IMR-90 (cell line): ENCODE results near the gene MORC2. TPM values are rescaled to one million over a fixed set of nuclear protein-coding genes. Genes with fewer than 3 reads are reported as not detected.

ENCODE experiments used
- ATAC-seq: fragments of 200-7000 bp; cut with Tn5 transposase; 2 replicates; pipeline ENCODE4 v1.9.1; 2020; ENCODE audit warnings: low read depth, mild to moderate bottlenecking, moderate library complexity
- BruUV-seq: library from RNA; stranded (reverse); fragments of 400-500 nt; replicated peaks from 2 replicates; lab custom pipeline; 2021; lab: Mats Ljungman, UMichigan
- CTCF ChIA-PET: fragments of 300-600 bp; formaldehyde crosslinking; extraction: SDS; loops from one replicate; lab custom pipeline; 2021; ENCODE audit warnings: antibody characterized with exemption; lab: Yijun Ruan, JAX
- POLR2A ChIA-PET: fragments of 300-600 bp; sonication (Branson Sonifier 250); formaldehyde crosslinking; loops from one replicate; lab custom pipeline; 2022; ENCODE audit warnings: antibody characterized with exemption; ENCODE audit not compliant: unreplicated experiment; lab: Charles Lee
- DNase-seq: peaks from one replicate; pipeline ENCODE4 v3.0.0; 2013
- H2AFZ ChIP-seq: replicated peaks from 2 replicates; pipeline ENCODE3; 2013; ENCODE audit warnings: low read length, mild to moderate bottlenecking; ENCODE audit not compliant: poor library complexity
- H2AK5ac ChIP-seq: 2 replicates; pipeline ENCODE4 v1.6.1; 2013; ENCODE audit warnings: low read depth, low read length, inconsistent platforms
- H2AK9ac ChIP-seq: replicated peaks from 2 replicates; pipeline ENCODE3; 2013; ENCODE audit warnings: mild to moderate bottlenecking, low read depth, low read length, moderate library complexity; ENCODE audit not compliant: poor library complexity
- H2BK120ac ChIP-seq: 2 replicates; pipeline ENCODE4 v1.6.1; 2013; ENCODE audit warnings: low read depth, low read length, inconsistent platforms
- H2BK15ac ChIP-seq: 3 replicates; pipeline ENCODE4 v1.6.1; 2013; ENCODE audit warnings: low read depth, low read length, inconsistent platforms
- H2BK20ac ChIP-seq: 2 replicates; pipeline ENCODE4 v1.6.1; 2013; ENCODE audit warnings: low read depth, mild to moderate bottlenecking, inconsistent platforms, low read length, moderate library complexity
- H2BK5ac ChIP-seq: 2 replicates; pipeline ENCODE4 v1.6.1; 2013; ENCODE audit warnings: mild to moderate bottlenecking, low read depth, low read length, inconsistent platforms; ENCODE audit not compliant: poor library complexity, severe bottlenecking
- H3K14ac ChIP-seq: replicated peaks from 2 replicates; pipeline ENCODE4 v1.6.1; 2013; ENCODE audit warnings: low read depth, low read length, inconsistent platforms
- H3K18ac ChIP-seq: 2 replicates; pipeline ENCODE4 v1.6.1; 2013; ENCODE audit warnings: low read depth, low read length, control low read depth
- H3K23ac ChIP-seq: 2 replicates; pipeline ENCODE4 v1.6.1; 2013; ENCODE audit warnings: low read depth, low read length, inconsistent platforms
- H3K27ac ChIP-seq: 2 replicates; pipeline ENCODE4 v1.5.1; 2013; ENCODE audit warnings: mild to moderate bottlenecking, control low read depth, low read length; ENCODE audit not compliant: insufficient read depth
- H3K27me3 ChIP-seq: 2 replicates; pipeline ENCODE4 v1.6.1; 2013; ENCODE audit warnings: low read length; ENCODE audit not compliant: control insufficient read depth, insufficient read depth
- H3K36me3 ChIP-seq: 2 replicates; pipeline ENCODE4 v1.6.1; 2013; ENCODE audit warnings: low read length, mixed read lengths; ENCODE audit not compliant: control insufficient read depth, insufficient read depth
- H3K4ac ChIP-seq: 2 replicates; pipeline ENCODE4 v1.6.1; 2013; ENCODE audit warnings: low read depth, low read length, inconsistent platforms
- H3K4me1 ChIP-seq: 2 replicates; pipeline ENCODE4 v1.6.1; 2013; ENCODE audit warnings: low read length, mixed read lengths; ENCODE audit not compliant: control insufficient read depth, insufficient read depth
- H3K4me2 ChIP-seq: 2 replicates; pipeline ENCODE4 v1.6.1; 2013; ENCODE audit warnings: low read depth, mild to moderate bottlenecking, control low read depth, low read length, moderate library complexity
- H3K4me3 ChIP-seq: 2 replicates; pipeline ENCODE4 v1.5.1; 2013; ENCODE audit warnings: low read depth, mild to moderate bottlenecking, control low read depth, low read length, moderate library complexity; ENCODE audit not compliant: insufficient read depth
- H3K56ac ChIP-seq: 2 replicates; pipeline ENCODE4 v1.6.1; 2013; ENCODE audit warnings: low read length, inconsistent platforms; ENCODE audit not compliant: insufficient read depth; ENCODE audit errors: extremely low read depth
- H3K79me1 ChIP-seq, 2 experiments: 2 replicates each; pipeline ENCODE4 v1.6.1; 2013; ENCODE audit warnings: low read length in 2 of 2, inconsistent platforms in 1 of 2, low read depth in 1 of 2
- H3K9ac ChIP-seq: 2 replicates; pipeline ENCODE4 v1.6.1; 2013; ENCODE audit warnings: low read depth, low read length, control low read depth
- H3K9me1 ChIP-seq: 2 replicates; pipeline ENCODE4 v1.6.1; 2013; ENCODE audit warnings: low read length, inconsistent platforms; ENCODE audit not compliant: insufficient read depth
- H3K9me3 ChIP-seq: 2 replicates; pipeline ENCODE4 v1.6.1; 2013; ENCODE audit warnings: low read length; ENCODE audit not compliant: control insufficient read depth, insufficient read depth
- H4K20me1 ChIP-seq: 2 replicates; pipeline ENCODE4 v1.6.1; 2013; ENCODE audit warnings: low read length, inconsistent platforms; ENCODE audit not compliant: insufficient read depth
- H4K5ac ChIP-seq: 2 replicates; pipeline ENCODE4 v1.6.1; 2013; ENCODE audit warnings: mild to moderate bottlenecking, low read depth, low read length, control low read depth
- H4K8ac ChIP-seq, 2 experiments: 2 replicates each; pipeline ENCODE4 v1.6.1; 2013; ENCODE audit warnings: low read depth in 2 of 2, low read length in 2 of 2, control low read depth in 1 of 2, inconsistent platforms in 1 of 2
- H4K91ac ChIP-seq: 2 replicates; pipeline ENCODE4 v1.6.1; 2013; ENCODE audit warnings: low read depth, low read length, inconsistent platforms; ENCODE audit not compliant: insufficient read depth
- BHLHE40 ChIP-seq: fragments of 150-350 bp; IDR thresholded peaks from 2 replicates; pipeline ENCODE4 v1.6.1; 2016; ENCODE audit warnings: mild to moderate bottlenecking, low read depth, low read length
- CEBPB ChIP-seq: IDR thresholded peaks from 2 replicates; pipeline ENCODE4 v1.6.1; 2012; ENCODE audit warnings: low read depth, low read length, improper control_type of control experiment
- CHD1 ChIP-seq: IDR thresholded peaks from 2 replicates; pipeline ENCODE4 v1.6.1; 2012; ENCODE audit warnings: low read depth, low read length, improper control_type of control experiment
- FOS ChIP-seq: fragments of 150-350 bp; IDR thresholded peaks from 2 replicates; pipeline ENCODE4 v1.6.1; 2016; ENCODE audit warnings: low read depth, low read length
- MAFK ChIP-seq: IDR thresholded peaks from 2 replicates; pipeline ENCODE4 v1.6.1; 2012; ENCODE audit warnings: low read depth, low read length, improper control_type of control experiment
- MAZ ChIP-seq: IDR thresholded peaks from 2 replicates; pipeline ENCODE4 v1.6.1; 2012; ENCODE audit warnings: low read depth, mild to moderate bottlenecking, low read length, improper control_type of control experiment, moderate library complexity, borderline replicate concordance
- MXI1 ChIP-seq: IDR thresholded peaks from 2 replicates; pipeline ENCODE4 v1.6.1; 2012; ENCODE audit warnings: low read depth, mild to moderate bottlenecking, low read length, moderate library complexity, borderline replicate concordance
- NFE2L2 ChIP-seq: fragments of 150-350 bp; IDR thresholded peaks from 2 replicates; pipeline ENCODE4 v1.6.1; 2016; ENCODE audit warnings: low read depth, mild to moderate bottlenecking, low read length
- POLR2A ChIP-seq: IDR thresholded peaks from 2 replicates; pipeline ENCODE4 v1.6.1; 2012; ENCODE audit warnings: mild to moderate bottlenecking, low read depth, low read length
- RAD21 ChIP-seq: IDR thresholded peaks from 2 replicates; pipeline ENCODE4 v1.6.1; 2012; ENCODE audit warnings: low read length, improper control_type of control experiment
- RCOR1 ChIP-seq: IDR thresholded peaks from 2 replicates; pipeline ENCODE4 v1.6.1; 2012; ENCODE audit warnings: mild to moderate bottlenecking, low read length, improper control_type of control experiment; ENCODE audit not compliant: insufficient replicate concordance
- RFX5 ChIP-seq: IDR thresholded peaks from 2 replicates; pipeline ENCODE4 v1.8.0; 2012; ENCODE audit warnings: low read depth, mild to moderate bottlenecking, low read length, moderate library complexity
- SMC3 ChIP-seq: fragments of 150-350 bp; IDR thresholded peaks from 2 replicates; pipeline ENCODE4 v1.6.1; 2016; ENCODE audit warnings: low read depth, mild to moderate bottlenecking, antibody characterized with exemption, low read length, moderate library complexity
- WGBS, 2 experiments: methylation state at CpG; one replicate each; pipeline versions ENCODE4 v1.1.5 to v1.1.7; 2013; ENCODE audit warnings: missing lambda C conversion rate in 2 of 2; ENCODE audit not compliant: insufficient read length in 1 of 2; ENCODE audit errors: extremely low coverage in 2 of 2; 5-methylcytosine and 5-hydroxymethylcytosine counted together
- dilution Hi-C: fragments of 300-500 bp; cut with HindIII; formaldehyde crosslinking; loops from one replicate; pipeline ENCODE4 v1.14.3; 2018; ENCODE audit warnings: low sequenced_read_pairs; ENCODE audit not compliant: unreplicated experiment
- in situ Hi-C: fragments of 300-500 bp; cut with MboI; formaldehyde crosslinking; loops from 3 replicates; pipeline ENCODE4 v1.14.3; 2019; ENCODE audit warnings: low sequenced_read_pairs, inconsistent platforms, mixed read lengths
- intact Hi-C: fragments of 100-400 bp; cut with micrococcal nuclease; formaldehyde crosslinking; loops from 2 replicates; pipeline ENCODE4 v1.10.0; 2022
- polyA plus RNA-seq, 3 experiments: library from polyadenylated mRNA; depleted of rRNA; stranded (reverse); fragments of >200 nt; gene quantifications; 2 replicates each; pipeline ENCODE4 v1.2.3, GENCODE V29; 2012; ENCODE audit warnings: low replicate concordance in 1 of 3
- total RNA-seq: library from RNA; depleted of rRNA; stranded (reverse); fragments of >200 nt; gene quantifications from 2 replicates; pipeline ENCODE4 v1.2.3, GENCODE V29; 2012
- TF ChIP-seq, protein P1 (sequence below): conservative IDR thresholded peaks from 2 replicates; pipeline ENCODE4 v1.5.1; 2012; ENCODE audit warnings: mild to moderate bottlenecking, low read depth, low read length, improper control_type of control experiment
- TF ChIP-seq, protein P2 (sequence below): fragments of 150-350 bp; IDR thresholded peaks from 2 replicates; pipeline ENCODE4 v1.6.1; 2016; ENCODE audit warnings: low read depth, mild to moderate bottlenecking, low read length, moderate library complexity, borderline replicate concordance
- TF ChIP-seq, protein P3 (sequence below): fragments of 150-350 bp; IDR thresholded peaks from 2 replicates; pipeline ENCODE4 v1.6.1; 2017; ENCODE audit warnings: mild to moderate bottlenecking, antibody characterized with exemption, low read length, low read depth

The MORC2 gene
- total and polyA plus RNA-seq, 2 of the 4 experiments (the other 2 are of a cell fraction) = 15.8 to 24.7 TPM

DNA sequence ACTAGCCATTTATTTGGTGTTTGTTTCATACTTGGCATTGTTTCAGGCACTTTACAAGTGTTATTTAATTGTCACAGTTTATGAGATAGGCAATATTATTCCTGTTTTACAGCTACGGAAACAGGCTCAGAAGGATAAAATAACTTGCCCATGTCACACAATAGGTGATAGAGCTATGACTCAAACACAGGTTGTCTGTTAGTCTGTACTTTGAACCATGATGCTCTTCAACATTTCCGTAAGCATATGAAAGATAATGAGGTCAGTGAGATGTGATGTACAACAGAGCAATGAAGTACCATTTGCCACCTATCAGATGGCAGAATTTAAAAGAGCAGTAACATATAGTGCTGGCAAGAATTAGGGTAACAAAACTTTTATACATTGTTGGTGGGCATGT, 15.7 kb upstream of the MORC2 start:
- CTCF ChIA-PET = no interaction called here
- no peak overlapping the region for H4K8ac ChIP-seq

More for the DNA sequence above, 15.7 kb upstream of the MORC2 start:
- H3K23ac ChIP-seq = no peak overlapping the region
- H3K4ac ChIP-seq = no peak overlapping the region
- H2BK15ac ChIP-seq = no peak overlapping the region
- no peak overlapping the region for H3K18ac ChIP-seq
- H3K27ac ChIP-seq = no peak overlapping the region
- H4K20me1 ChIP-seq = peaks cover 9% of the 10 kb centered on the region; the same call in 1 of the 2 replicates
- BruUV-seq = no TSS peak
- no CpG with 5 or more reads among the region's 2 CpGs for WGBS, 2 experiments
- H3K14ac ChIP-seq = no peak overlapping the region
- H3K9ac ChIP-seq = no peak overlapping the region
- no peak overlapping the region for H2AFZ ChIP-seq
- no peaks in the 10 kb centered on the region for H3K4me1 ChIP-seq
- POLR2A ChIA-PET = no interaction called here
- H3K79me1 ChIP-seq = peaks cover 10 to 36% of the 10 kb centered on the region in 2 experiments; a peak in 2 of 4 replicates
- no peaks in the 10 kb centered on the region for H3K9me1 ChIP-seq
- H2AK9ac ChIP-seq = no peak overlapping the region
- ATAC-seq (no peak), DNase-seq (no peak)
- in situ Hi-C loops (loop anchor here (5.0 kb wide), 1 partner anchor 48 kb away; no protein-coding TSS in a partner anchor), intact Hi-C loops (no loop called here), dilution Hi-C loops (no loop called here)
- H3K4me2 ChIP-seq = no peak overlapping the region
- no peak overlapping the region for H3K56ac ChIP-seq
- no peak overlapping the region for H4K5ac ChIP-seq
- 0 out of 2 replicates have a peak, but pooled peaks cover 1% of the 10 kb centered on the region for H3K36me3 ChIP-seq
- H3K9me3 ChIP-seq = no peaks in the 10 kb centered on the region
- H3K27me3 ChIP-seq = no peaks in the 10 kb centered on the region
- no peak overlapping the region for H4K91ac ChIP-seq
- H2AK5ac ChIP-seq = no peak overlapping the region
- H3K4me3 ChIP-seq = no peak overlapping the region
- no peak overlapping the region for H2BK5ac ChIP-seq
- H2BK20ac ChIP-seq = no peak overlapping the region
- TF ChIP-seq POLR2A (no peak), SMC3 (no peak), MAFK (no peak), RFX5 (no peak), NFE2L2 (no peak), BHLHE40 (no peak), RCOR1 (no peak), MAZ (no peak), CHD1 (no peak), CEBPB (no peak), FOS (no peak), RAD21 (no peak), MXI1 (no peak)
- TF ChIP-seq, protein P1, sequence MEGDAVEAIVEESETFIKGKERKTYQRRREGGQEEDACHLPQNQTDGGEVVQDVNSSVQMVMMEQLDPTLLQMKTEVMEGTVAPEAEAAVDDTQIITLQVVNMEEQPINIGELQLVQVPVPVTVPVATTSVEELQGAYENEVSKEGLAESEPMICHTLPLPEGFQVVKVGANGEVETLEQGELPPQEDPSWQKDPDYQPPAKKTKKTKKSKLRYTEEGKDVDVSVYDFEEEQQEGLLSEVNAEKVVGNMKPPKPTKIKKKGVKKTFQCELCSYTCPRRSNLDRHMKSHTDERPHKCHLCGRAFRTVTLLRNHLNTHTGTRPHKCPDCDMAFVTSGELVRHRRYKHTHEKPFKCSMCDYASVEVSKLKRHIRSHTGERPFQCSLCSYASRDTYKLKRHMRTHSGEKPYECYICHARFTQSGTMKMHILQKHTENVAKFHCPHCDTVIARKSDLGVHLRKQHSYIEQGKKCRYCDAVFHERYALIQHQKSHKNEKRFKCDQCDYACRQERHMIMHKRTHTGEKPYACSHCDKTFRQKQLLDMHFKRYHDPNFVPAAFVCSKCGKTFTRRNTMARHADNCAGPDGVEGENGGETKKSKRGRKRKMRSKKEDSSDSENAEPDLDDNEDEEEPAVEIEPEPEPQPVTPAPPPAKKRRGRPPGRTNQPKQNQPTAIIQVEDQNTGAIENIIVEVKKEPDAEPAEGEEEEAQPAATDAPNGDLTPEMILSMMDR = no peak
- TF ChIP-seq, protein P2, sequence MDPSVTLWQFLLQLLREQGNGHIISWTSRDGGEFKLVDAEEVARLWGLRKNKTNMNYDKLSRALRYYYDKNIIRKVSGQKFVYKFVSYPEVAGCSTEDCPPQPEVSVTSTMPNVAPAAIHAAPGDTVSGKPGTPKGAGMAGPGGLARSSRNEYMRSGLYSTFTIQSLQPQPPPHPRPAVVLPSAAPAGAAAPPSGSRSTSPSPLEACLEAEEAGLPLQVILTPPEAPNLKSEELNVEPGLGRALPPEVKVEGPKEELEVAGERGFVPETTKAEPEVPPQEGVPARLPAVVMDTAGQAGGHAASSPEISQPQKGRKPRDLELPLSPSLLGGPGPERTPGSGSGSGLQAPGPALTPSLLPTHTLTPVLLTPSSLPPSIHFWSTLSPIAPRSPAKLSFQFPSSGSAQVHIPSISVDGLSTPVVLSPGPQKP = no peak
- TF ChIP-seq, protein P3, sequence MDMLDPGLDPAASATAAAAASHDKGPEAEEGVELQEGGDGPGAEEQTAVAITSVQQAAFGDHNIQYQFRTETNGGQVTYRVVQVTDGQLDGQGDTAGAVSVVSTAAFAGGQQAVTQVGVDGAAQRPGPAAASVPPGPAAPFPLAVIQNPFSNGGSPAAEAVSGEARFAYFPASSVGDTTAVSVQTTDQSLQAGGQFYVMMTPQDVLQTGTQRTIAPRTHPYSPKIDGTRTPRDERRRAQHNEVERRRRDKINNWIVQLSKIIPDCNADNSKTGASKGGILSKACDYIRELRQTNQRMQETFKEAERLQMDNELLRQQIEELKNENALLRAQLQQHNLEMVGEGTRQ = no peak
- no peak overlapping the region for H2BK120ac ChIP-seq
